Naive thymus-derived CD8-positive, alpha-beta T cell (primary cell): ENCODE results near the gene B3GALT4. TPM values are rescaled to one million over a fixed set of nuclear protein-coding genes. Genes with fewer than 3 reads are reported as not detected.

Source experiments
- ATAC-seq, 2 donors: fragments of 150-1000 bp; cut with Tn5 transposase in 1 of 2; sonication (Bioruptor Pico), chemical (Tn5 transposase) in 1 of 2; 1 replicate in 1 of 2; 2 replicates in 1 of 2; pipeline ENCODE4 v1.10.0; 2021; ENCODE audit warnings: mild to moderate bottlenecking in 2 of 2, moderate library complexity in 2 of 2
- POLR2A ChIA-PET: fragments of 350-600 bp; sonication (Branson Sonifier 250); formaldehyde crosslinking; loops from one replicate; lab custom pipeline; 2021; ENCODE audit warnings: antibody characterized with exemption; lab: Charles Lee
- DNase-seq, 10 donors: peaks; one replicate each; pipeline versions ENCODE4 v3.0.0 to v3.0.0-alpha.2; 2020 to 2022
- H3K27ac Mint-ChIP-seq, 10 donors: one replicate each; pipeline ENCODE4 v1.8.0; 2020 to 2022; ENCODE audit warnings: mild to moderate bottlenecking in 10 of 10, mixed read lengths in 10 of 10, moderate library complexity in 4 of 10, inconsistent platforms in 1 of 10
- H3K27me3 Mint-ChIP-seq, 5 donors: one replicate each; pipeline ENCODE4 v1.8.0; 2021 to 2022; ENCODE audit warnings: mixed read lengths in 5 of 5
- H3K36me3 Mint-ChIP-seq, 3 donors: one replicate each; pipeline ENCODE4 v1.8.0; 2020 to 2022; ENCODE audit warnings: mixed read lengths in 3 of 3, mild to moderate bottlenecking in 2 of 3, inconsistent platforms in 1 of 3
- H3K4me1 Mint-ChIP-seq, 4 donors: one replicate each; pipeline ENCODE4 v1.8.0; 2021 to 2022; ENCODE audit warnings: mixed read lengths in 4 of 4
- H3K4me3 Mint-ChIP-seq, 10 donors: one replicate each; pipeline ENCODE4 v1.8.0; 2020 to 2022; ENCODE audit warnings: mild to moderate bottlenecking in 10 of 10, mixed read lengths in 10 of 10, moderate library complexity in 6 of 10, inconsistent platforms in 1 of 10
- H3K9me3 Mint-ChIP-seq, 9 donors: one replicate each; pipeline ENCODE4 v1.8.0; 2020 to 2022; ENCODE audit warnings: mixed read lengths in 9 of 9, mild to moderate bottlenecking in 3 of 9, inconsistent platforms in 1 of 9, moderate library complexity in 1 of 9
- polyA plus RNA-seq, 3 donors: library from polyadenylated mRNA; unstranded; fragments of 300-500 nt; fragmentation: Illumina TruSeq; gene quantifications; one replicate each; pipeline ENCODE4 v1.2.3, GENCODE V29; 2021
- total RNA-seq, 8 experiments: library from RNA in 2 of 8; stranded (reverse) in 2 of 8; gene quantifications; one replicate each; pipeline ENCODE4 v1.2.3 and lab custom pipeline; 2021 to 2026

B3GALT4 gene
- 10 to 100 TPM; 37.8 to 41.9 TPM for total RNA-seq
- polyA plus RNA-seq = 10 to 100 TPM; 14.5 to 20.4 (median 18.7) TPM
- total RNA-seq (lab: John Stamatoyannopoulos, UW) = 2.7 to 29.6 (median 13.4) reads per million in 6 experiments

GRCh38 chr6:33276864-33277662 lies at the start of gene B3GALT4:
TSS of gene B3GALT4 (plus strand) at chr6:33277123. CDS start at chr6:33277420, 297 bp downstream.
- POLR2A ChIA-PET = interaction anchor here (0.6 to 5.1 kb wide), 29 partner anchors 8 to 432 kb away, joined by 3 to 128 read pairs (median 6); partner anchors contain the start of genes CUTA, PFDN6, PHF1 and PSMB9
- Mint-ChIP-seq H3K4me1 (peaks cover 34 to 80% (median 77%) of the 10 kb centered on the region in 4 donors), H3K36me3 (peaks cover 0 to 66% (median 2%) of the 10 kb centered on the region in 3 donors)

GRCh38 chr6:33235221-33235634 lies 41.7 kb upstream of the B3GALT4 start:
- H3K4me1 Mint-ChIP-seq = no peaks in the 10 kb centered on the region
- H3K36me3 Mint-ChIP-seq = no peaks in the 10 kb centered on the region
- DNase-seq (no peak), ATAC-seq (no peak)
- peaks cover 3 to 28% (median 11%) of the 10 kb centered on the region in 5 donors for H3K27me3 Mint-ChIP-seq
- H3K9me3 Mint-ChIP-seq = no peaks in the 10 kb centered on the region
- no peak overlapping the region for H3K4me3 Mint-ChIP-seq
- H3K27ac Mint-ChIP-seq = peak overlapping the region in 1 of 10 donors; percentile 35
- POLR2A ChIA-PET = interaction anchor here (1.0 to 2.1 kb wide), 2 partner anchors 13 to 27 kb away, joined by 3 to 7 read pairs; partner anchors contain the start of gene RING1

More at GRCh38 chr6:33276864-33277662, at the start of gene B3GALT4:
- Mint-ChIP-seq H3K27me3 (no peaks in the 10 kb centered on the region), H3K27ac (peak within 1 kb of the TSS; percentile 72 to 97 (median 94)), H3K4me3 (peak within 1 kb of the TSS; percentile 88 to 96 (median 92)), H3K9me3 (no peaks in the 10 kb centered on the region)
- DNase-seq = peak; percentile 37 to 78 (median 64)
- peak; percentile 72 to 76 for ATAC-seq

- H3K9me3 Mint-ChIP-seq = no peaks in the 10 kb centered on the region
- peaks cover 3 to 30% (median 11%) of the 10 kb centered on the region in 5 donors for H3K27me3 Mint-ChIP-seq
- H3K4me1 Mint-ChIP-seq = peaks cover 0 to 2% (median 1%) of the 10 kb centered on the region in 4 donors
- H3K27ac Mint-ChIP-seq = no peak overlapping the region
- H3K36me3 Mint-ChIP-seq = no peaks in the 10 kb centered on the region
- ATAC-seq (no peak), DNase-seq (no peak)
- POLR2A ChIA-PET = interaction anchor here (0.6 to 2.1 kb wide), 4 partner anchors 12 to 72 kb away, joined by 3 to 7 read pairs (median 4); partner anchors contain the start of gene RING1
- no peak overlapping the region for H3K4me3 Mint-ChIP-seq
Measured at GRCh38 chr6:33236328-33236727, 40.6 kb upstream of the B3GALT4 start.

- POLR2A ChIA-PET = interaction anchor here (2.1 kb wide), 1 partner anchor 12 kb away, joined by 7 read pairs; no protein-coding TSS in a partner anchor
- H3K4me1 Mint-ChIP-seq = peaks cover 1 to 6% (median 4%) of the 10 kb centered on the region in 4 donors
- no peak overlapping the region for H3K27ac Mint-ChIP-seq
- H3K4me3 Mint-ChIP-seq = no peak overlapping the region
- H3K9me3 Mint-ChIP-seq = no peaks in the 10 kb centered on the region
- ATAC-seq (no peak), DNase-seq (no peak)
- H3K36me3 Mint-ChIP-seq = no peaks in the 10 kb centered on the region
- peaks cover 3 to 29% (median 11%) of the 10 kb centered on the region in 5 donors for H3K27me3 Mint-ChIP-seq
Measured at GRCh38 chr6:33236852-33237251, 40.1 kb upstream of the B3GALT4 start.

GRCh38 chr6:33237741-33238140 lies 39.2 kb upstream of the B3GALT4 start:
- peaks cover 7 to 13% (median 10%) of the 10 kb centered on the region in 4 donors for H3K4me1 Mint-ChIP-seq
- POLR2A ChIA-PET = no interaction called here
- no peak overlapping the region for H3K4me3 Mint-ChIP-seq
- peaks cover 2 to 26% (median 11%) of the 10 kb centered on the region in 5 donors for H3K27me3 Mint-ChIP-seq
- ATAC-seq (no peak), DNase-seq (no peak)
- H3K27ac Mint-ChIP-seq = no peak overlapping the region
- no peaks in the 10 kb centered on the region for H3K9me3 Mint-ChIP-seq
- no peaks in the 10 kb centered on the region for H3K36me3 Mint-ChIP-seq

GRCh38 chr6:33241968-33242367 lies 35.0 kb upstream of the B3GALT4 start:
- no peaks in the 10 kb centered on the region for H3K36me3 Mint-ChIP-seq
- ATAC-seq (peak; percentile 72 to 76), DNase-seq (peak in 2 of 10 donors; percentile 23 to 31)
- peak overlapping the region in 9 of 10 donors; percentile 7 to 74 (median 44) for H3K4me3 Mint-ChIP-seq
- H3K27me3 Mint-ChIP-seq = peaks cover 0 to 11% (median 0%) of the 10 kb centered on the region in 5 donors
- H3K9me3 Mint-ChIP-seq = no peaks in the 10 kb centered on the region
- POLR2A ChIA-PET = interaction anchor here (0.7 to 1.1 kb wide), 2 partner anchors 44 to 125 kb away, joined by 3 read pairs; no protein-coding TSS in a partner anchor
- peak overlapping the region in 8 of 10 donors; percentile 46 to 87 (median 69) for H3K27ac Mint-ChIP-seq
- peaks cover 7 to 13% (median 10%) of the 10 kb centered on the region in 4 donors for H3K4me1 Mint-ChIP-seq

GRCh38 chr6:33243476-33243875 lies 33.4 kb upstream of the B3GALT4 start:
- no peaks in the 10 kb centered on the region for H3K9me3 Mint-ChIP-seq
- H3K4me1 Mint-ChIP-seq = peaks cover 11 to 19% (median 16%) of the 10 kb centered on the region in 4 donors
- H3K27ac Mint-ChIP-seq = peak overlapping the region in 1 of 10 donors; percentile 45
- peaks cover 0 to 11% (median 0%) of the 10 kb centered on the region in 5 donors for H3K27me3 Mint-ChIP-seq
- DNase-seq (no peak), ATAC-seq (no peak)
- H3K36me3 Mint-ChIP-seq = no peaks in the 10 kb centered on the region
- POLR2A ChIA-PET = no interaction called here
- no peak overlapping the region for H3K4me3 Mint-ChIP-seq

- DNase-seq = peak; percentile 83 to 95 (median 90)
- H3K4me3 Mint-ChIP-seq = peak overlapping the region; percentile 83 to 94 (median 90)
- H3K27ac Mint-ChIP-seq = peak overlapping the region; percentile 86 to 99 (median 98)
- no peaks in the 10 kb centered on the region for H3K27me3 Mint-ChIP-seq
- H3K36me3 Mint-ChIP-seq = peaks cover 0 to 26% (median 0%) of the 10 kb centered on the region in 3 donors
- peak; percentile 36 to 40 for ATAC-seq
- peaks cover 22 to 41% (median 38%) of the 10 kb centered on the region in 4 donors for H3K4me1 Mint-ChIP-seq
- H3K9me3 Mint-ChIP-seq = no peaks in the 10 kb centered on the region
- POLR2A ChIA-PET = interaction anchor here (0.5 to 5.4 kb wide), 33 partner anchors 9 to 373 kb away, joined by 3 to 84 read pairs (median 7); partner anchors contain the start of genes B3GALT4, BRD2, HSD17B8 and ITPR3
Measured at GRCh38 chr6:33247977-33248642, 28.8 kb upstream of the B3GALT4 start.

- Mint-ChIP-seq H3K36me3 (peaks cover 0 to 27% (median 0%) of the 10 kb centered on the region in 3 donors), H3K27ac (peak overlapping the region; percentile 86 to 99 (median 98)), H3K4me3 (peak overlapping the region; percentile 83 to 94 (median 90)), H3K4me1 (peaks cover 22 to 41% (median 38%) of the 10 kb centered on the region in 4 donors), H3K9me3 (no peaks in the 10 kb centered on the region), H3K27me3 (no peaks in the 10 kb centered on the region)
- POLR2A ChIA-PET = interaction anchor here (0.5 to 5.4 kb wide), 37 partner anchors 10 to 410 kb away, joined by 3 to 84 read pairs (median 7); partner anchors contain the start of genes B3GALT4, BRD2, HLA-DPA1 and HSD17B8
- peak in 3 of 10 donors; percentile 26 to 72 (median 55) for DNase-seq
- ATAC-seq = peak; percentile 30 to 43
Measured at GRCh38 chr6:33248643-33248931, 28.3 kb upstream of the B3GALT4 start.

- peaks cover 0 to 29% (median 0%) of the 10 kb centered on the region in 3 donors for H3K36me3 Mint-ChIP-seq
- H3K9me3 Mint-ChIP-seq = no peaks in the 10 kb centered on the region
- H3K4me3 Mint-ChIP-seq = peak overlapping the region; percentile 83 to 94 (median 90)
- POLR2A ChIA-PET = interaction anchor here (0.5 to 5.4 kb wide), 41 partner anchors 10 to 410 kb away, joined by 3 to 84 read pairs (median 6); partner anchors contain the start of genes B3GALT4, BRD2, COL11A2 and HLA-DPA1
- peak; percentile 86 to 89 for ATAC-seq
- no peaks in the 10 kb centered on the region for H3K27me3 Mint-ChIP-seq
- peak overlapping the region; percentile 91 to 99 (median 98) for H3K27ac Mint-ChIP-seq
- peaks cover 22 to 41% (median 38%) of the 10 kb centered on the region in 4 donors for H3K4me1 Mint-ChIP-seq
- DNase-seq = peak; percentile 87 to 98 (median 95)
Measured at GRCh38 chr6:33248932-33249731, 27.8 kb upstream of the B3GALT4 start.
